GM23248 (cell line): Measurements from ENCODE around the gene CLEC14A. TPM values are rescaled to one million over a fixed set of nuclear protein-coding genes. Genes with fewer than 3 reads are reported as not detected.

Source experiments
- DNase-seq: peaks from one replicate; pipeline ENCODE4 v3.0.0-alpha.2; 2015
- H2AFZ ChIP-seq: fragments of 200-600 bp; sonication (generic); 2 replicates; pipeline ENCODE4 v1.6.1; 2016; ENCODE audit warnings: antibody characterized with exemption
- H3F3A ChIP-seq: fragments of 200-600 bp; sonication (generic); 2 replicates; pipeline ENCODE4 v1.6.1; 2016; ENCODE audit warnings: mild to moderate bottlenecking, antibody characterized with exemption, mixed run types; ENCODE audit not compliant: insufficient read depth
- H3K27ac ChIP-seq: fragments of 200-600 bp; sonication (generic); 2 replicates; pipeline ENCODE4 v1.5.1; 2016; ENCODE audit warnings: mild to moderate bottlenecking
- H3K27me3 ChIP-seq: fragments of 200-600 bp; sonication (generic); replicated peaks from 2 replicates; pipeline ENCODE4 v1.6.1; 2016; ENCODE audit warnings: mild to moderate bottlenecking; ENCODE audit not compliant: insufficient read depth
- H3K36me3 ChIP-seq: fragments of 200-600 bp; sonication (generic); 2 replicates; pipeline ENCODE4 v1.6.1; 2016; ENCODE audit warnings: low read depth, mild to moderate bottlenecking
- H3K4me1 ChIP-seq: fragments of 200-600 bp; sonication (generic); 2 replicates; pipeline ENCODE4 v1.6.1; 2016; ENCODE audit warnings: mild to moderate bottlenecking; ENCODE audit not compliant: insufficient read depth
- H3K4me2 ChIP-seq: fragments of 200-600 bp; sonication (generic); one replicate; pipeline ENCODE4 v1.6.1; 2016; ENCODE audit warnings: mild to moderate bottlenecking; ENCODE audit not compliant: unreplicated experiment
- H3K4me3 ChIP-seq: fragments of 200-600 bp; sonication (generic); 2 replicates; pipeline ENCODE4 v1.5.1; 2016; ENCODE audit warnings: mild to moderate bottlenecking
- H3K79me2 ChIP-seq: fragments of 200-600 bp; sonication (generic); 2 replicates; pipeline ENCODE4 v1.6.1; 2016; ENCODE audit warnings: mild to moderate bottlenecking; ENCODE audit not compliant: insufficient read depth
- H3K9ac ChIP-seq: fragments of 200-600 bp; sonication (generic); 2 replicates; pipeline ENCODE4 v1.6.1; 2016; ENCODE audit warnings: mild to moderate bottlenecking
- H3K9me2 ChIP-seq: fragments of 200-600 bp; sonication (generic); 2 replicates; pipeline ENCODE4 v1.6.1; 2016; ENCODE audit warnings: mixed run types, mild to moderate bottlenecking, moderate library complexity; ENCODE audit not compliant: insufficient read depth
- H3K9me3 ChIP-seq: fragments of 200-600 bp; sonication (generic); one replicate; pipeline ENCODE4 v1.6.1; 2017; ENCODE audit warnings: low read depth
- H4K20me1 ChIP-seq: fragments of 200-600 bp; sonication (generic); 2 replicates; pipeline ENCODE4 v1.6.0; 2016; ENCODE audit not compliant: insufficient read depth
- EZH2 ChIP-seq: fragments of 200-600 bp; sonication (generic); IDR thresholded peaks from 2 replicates; pipeline ENCODE4 v1.6.1; 2018; ENCODE audit warnings: antibody characterized with exemption, mild to moderate bottlenecking; ENCODE audit not compliant: insufficient read depth, poor library complexity, severe bottlenecking
- EZH2phosphoT487 ChIP-seq: fragments of 200-600 bp; sonication (generic); IDR thresholded peaks from 2 replicates; pipeline ENCODE4 v1.6.1; 2018; ENCODE audit warnings: antibody characterized with exemption, moderate library complexity, mild to moderate bottlenecking, low read depth; ENCODE audit not compliant: insufficient read depth
- WGBS, 2 experiments: methylation state at CpG; one replicate each; pipeline ENCODE4 v1.1.6; 2015 to 2017; ENCODE audit warnings: low lambda C conversion rate in 2 of 2, low coverage in 1 of 2; ENCODE audit errors: missing lambda C conversion rate in 2 of 2; 5-methylcytosine and 5-hydroxymethylcytosine counted together
- in situ Hi-C: fragments of 300-500 bp; cut with MboI; formaldehyde crosslinking; loops from 2 replicates; pipeline ENCODE4 v1.15.0; 2020
- polyA plus RNA-seq: library from polyadenylated mRNA; unstranded; fragments of >200 nt; fragmentation: Nextera tagmentation; extraction: Ambion mirVana; gene quantifications from 2 replicates; pipeline ENCODE4 v1.2.1, GENCODE V29; 2016
- total RNA-seq: library from RNA; depleted of rRNA; stranded (reverse); fragments of >200 nt; shearing (Covaris generic); gene quantifications from 2 replicates; pipeline ENCODE4 v1.2.3, GENCODE V29; 2014

The CLEC14A gene
- total and polyA plus RNA-seq, 2 experiments from 2014 or later: 0.10 TPM; not detected in 1

DNA sequence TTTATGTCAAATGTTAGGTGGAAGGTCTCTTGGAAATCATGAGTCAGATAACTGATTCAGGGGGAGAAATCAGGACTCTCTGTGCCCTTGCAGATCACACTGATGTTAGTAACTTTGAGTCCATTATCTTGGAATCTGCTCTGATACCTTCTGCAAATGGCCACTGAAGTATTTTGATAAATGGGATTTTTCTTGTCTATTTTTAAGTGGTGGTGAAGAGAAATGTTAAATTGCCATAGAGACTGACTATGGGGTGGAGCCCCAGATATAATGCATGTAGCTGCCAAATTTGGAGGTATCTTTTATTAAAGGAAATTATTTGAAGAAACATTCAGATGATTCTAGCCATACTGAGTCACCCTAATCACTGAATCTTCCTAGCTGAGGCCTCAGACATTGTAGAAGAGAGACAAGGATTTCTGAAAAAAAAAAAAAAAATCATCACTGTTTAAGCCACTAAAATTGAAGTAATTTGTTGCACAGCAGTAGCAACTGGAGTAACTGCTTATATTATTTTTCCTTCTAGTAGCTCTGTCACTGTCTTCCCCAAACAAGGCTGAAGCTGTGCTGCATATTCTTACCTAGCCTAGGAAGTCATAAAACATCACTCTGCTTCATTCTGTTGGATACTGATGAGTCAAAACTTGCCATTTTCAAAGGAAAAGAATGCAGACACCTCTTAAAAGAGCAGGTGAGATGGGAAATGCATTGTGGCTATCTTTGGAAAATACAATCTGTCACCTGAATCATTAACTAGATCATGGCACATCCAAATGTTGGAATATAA is 36.0 kb upstream of the CLEC14A start:
- Histone ChIP-seq H3K9ac (no peak overlapping the region), H2AFZ (peak overlapping the region; percentile 44; the same call in 1 of the 2 replicates), H3K4me3 (no peak overlapping the region), H3K4me2 (peak overlapping the region; percentile 46), H3K9me3 (no peaks in the 10 kb centered on the region), H3F3A (peaks cover 26% of the 10 kb centered on the region), H3K36me3 (no peaks in the 10 kb centered on the region), H3K27me3 (no peaks in the 10 kb centered on the region), H3K79me2 (no peaks in the 10 kb centered on the region), H3K9me2 (no peaks in the 10 kb centered on the region), H3K4me1 (peaks cover 34% of the 10 kb centered on the region), H4K20me1 (no peaks in the 10 kb centered on the region), H3K27ac (peak overlapping the region; percentile 57)
- peak; percentile 52 for DNase-seq
- in situ Hi-C loops: no loop called here
- TF ChIP-seq EZH2 (no peak), EZH2phosphoT487 (no peak)

DNA sequence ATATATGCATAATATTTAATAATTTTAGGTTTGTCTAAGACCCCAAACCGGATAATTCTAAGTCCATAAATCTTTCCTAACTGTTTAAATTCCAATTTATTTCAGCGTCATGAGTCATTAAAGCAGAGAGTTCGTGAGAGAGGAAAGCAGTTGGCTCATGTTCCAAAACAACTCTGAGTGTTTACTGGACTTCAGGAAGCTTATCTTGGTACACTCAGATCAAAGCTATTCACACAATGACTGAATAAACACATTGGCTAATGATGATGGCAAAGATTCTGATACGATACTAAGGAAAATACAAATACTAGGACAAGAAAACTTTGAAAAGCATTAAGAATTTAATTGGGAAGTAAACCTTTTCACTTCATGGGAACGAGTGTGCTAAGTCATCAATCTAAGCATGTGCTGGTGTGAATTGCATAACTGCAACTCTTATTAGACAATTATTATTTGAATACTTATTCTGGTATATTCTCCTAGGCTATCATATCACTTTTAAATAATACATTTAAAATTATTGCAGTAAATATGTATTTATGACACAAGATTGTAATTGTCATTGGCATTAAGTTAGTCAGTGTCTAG is 34.8 kb upstream of the CLEC14A start:
- Histone ChIP-seq H3K79me2 (no peaks in the 10 kb centered on the region), H4K20me1 (no peaks in the 10 kb centered on the region), H3K27me3 (no peaks in the 10 kb centered on the region), H3K4me1 (peaks cover 40% of the 10 kb centered on the region), H3K36me3 (no peaks in the 10 kb centered on the region), H3K4me2 (peak overlapping the region; percentile 58), H2AFZ (no peak overlapping the region), H3F3A (peaks cover 32% of the 10 kb centered on the region), H3K27ac (peak overlapping the region; percentile 57), H3K4me3 (0 out of 2 replicates have a peak overlapping the region, but pooled peaks have one; percentile 14), H3K9me3 (no peaks in the 10 kb centered on the region), H3K9ac (no peak overlapping the region), H3K9me2 (no peaks in the 10 kb centered on the region)
- TF ChIP-seq EZH2phosphoT487 (peak; percentile 88; the same call in 1 of the 2 replicates), EZH2 (no peak)
- WGBS, 2 experiments: 2 to 4% methylated on average over 5 of the region's 5 CpGs
- in situ Hi-C loops: no loop called here
- peak; percentile 94 for DNase-seq

- Histone ChIP-seq H3K27me3 (no peaks in the 10 kb centered on the region), H3K27ac (no peak overlapping the region), H3K79me2 (no peaks in the 10 kb centered on the region), H3K36me3 (no peaks in the 10 kb centered on the region), H3F3A (peaks cover 21% of the 10 kb centered on the region), H3K4me1 (peaks cover 26% of the 10 kb centered on the region), H3K9me2 (no peaks in the 10 kb centered on the region), H3K4me3 (no peak overlapping the region), H3K4me2 (peak overlapping the region; percentile 2), H3K9ac (no peak overlapping the region), H4K20me1 (no peaks in the 10 kb centered on the region), H2AFZ (no peak overlapping the region), H3K9me3 (no peaks in the 10 kb centered on the region)
- in situ Hi-C loops: no loop called here
- DNase-seq: peak; percentile 33
- TF ChIP-seq EZH2 (no peak), EZH2phosphoT487 (no peak)
Observed at GRCh38 chr14:38286452-38286851, 30.6 kb upstream of the CLEC14A start.

DNA sequence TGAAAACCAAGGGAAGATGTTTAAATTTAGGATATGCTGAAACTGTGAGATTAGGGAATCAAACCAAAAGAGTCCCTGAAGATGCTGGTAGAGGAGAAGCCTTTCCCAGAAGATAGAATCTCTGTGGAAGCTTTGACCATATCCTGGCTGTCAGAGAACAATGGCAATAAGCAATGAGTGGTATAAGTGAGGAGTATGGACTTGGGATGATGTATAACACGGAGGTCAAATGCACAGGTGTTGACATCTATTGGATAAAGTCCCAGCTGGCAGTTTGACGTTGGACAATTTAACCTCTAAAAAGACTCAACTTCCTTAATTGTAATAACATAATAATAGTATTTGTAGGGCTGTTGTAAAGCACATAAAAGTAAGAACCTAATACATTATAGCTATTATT is 30.1 kb upstream of the CLEC14A start:
- H3F3A ChIP-seq: peaks cover 17% of the 10 kb centered on the region
- H3K4me3 ChIP-seq: no peak overlapping the region
- no peak overlapping the region for H2AFZ ChIP-seq
- in situ Hi-C loops: no loop called here
- no peaks in the 10 kb centered on the region for H4K20me1 ChIP-seq
- no peak overlapping the region for H3K27ac ChIP-seq
- no peaks in the 10 kb centered on the region for H3K27me3 ChIP-seq
- H3K9me2 ChIP-seq: no peaks in the 10 kb centered on the region
- H3K9me3 ChIP-seq: no peaks in the 10 kb centered on the region
- no peaks in the 10 kb centered on the region for H3K79me2 ChIP-seq
- H3K4me1 ChIP-seq: peaks cover 21% of the 10 kb centered on the region
- no peak overlapping the region for H3K4me2 ChIP-seq
- H3K36me3 ChIP-seq: no peaks in the 10 kb centered on the region
- no peak for DNase-seq
- H3K9ac ChIP-seq: no peak overlapping the region
- TF ChIP-seq EZH2phosphoT487 (no peak), EZH2 (no peak)
- 30 to 37% methylated on average over 2 of the region's 2 CpGs for WGBS, 2 experiments
